ENCODE data around the gene FAM204A. TPM values are rescaled to one million over a fixed set of nuclear protein-coding genes. Genes with fewer than 3 reads are reported as not detected.
A peak's percentile ranks its signal among the peaks of the same experiment; 100 is the strongest.

The FAM204A gene
- polyA plus RNA-seq, 1 experiment = 23.1 TPM

GRCh38 chr10:118264252-118264651, 77.9 kb downstream of the FAM204A start:
- no peak for DNase-seq (ENCODE audit: low read depth)
- Histone ChIP-seq H3K36me3 (ENCODE audit: control insufficient read depth, insufficient read depth, low read length) (no peaks in the 10 kb centered on the region), H3K4me3 (ENCODE audit: low read depth, low read length) (no peak overlapping the region), H3K27me3 (ENCODE audit: control insufficient read depth, insufficient read depth, low read length) (0 out of 2 replicates have a peak, but pooled peaks cover 2% of the 10 kb centered on the region)
- ChIA-PET POLR2A (no interaction called here), CTCF (interaction anchor here (1.7 kb wide), 1 partner anchor 10 kb away, joined by 5 read pairs; no protein-coding TSS in a partner anchor)
- TF ChIP-seq, protein P1, sequence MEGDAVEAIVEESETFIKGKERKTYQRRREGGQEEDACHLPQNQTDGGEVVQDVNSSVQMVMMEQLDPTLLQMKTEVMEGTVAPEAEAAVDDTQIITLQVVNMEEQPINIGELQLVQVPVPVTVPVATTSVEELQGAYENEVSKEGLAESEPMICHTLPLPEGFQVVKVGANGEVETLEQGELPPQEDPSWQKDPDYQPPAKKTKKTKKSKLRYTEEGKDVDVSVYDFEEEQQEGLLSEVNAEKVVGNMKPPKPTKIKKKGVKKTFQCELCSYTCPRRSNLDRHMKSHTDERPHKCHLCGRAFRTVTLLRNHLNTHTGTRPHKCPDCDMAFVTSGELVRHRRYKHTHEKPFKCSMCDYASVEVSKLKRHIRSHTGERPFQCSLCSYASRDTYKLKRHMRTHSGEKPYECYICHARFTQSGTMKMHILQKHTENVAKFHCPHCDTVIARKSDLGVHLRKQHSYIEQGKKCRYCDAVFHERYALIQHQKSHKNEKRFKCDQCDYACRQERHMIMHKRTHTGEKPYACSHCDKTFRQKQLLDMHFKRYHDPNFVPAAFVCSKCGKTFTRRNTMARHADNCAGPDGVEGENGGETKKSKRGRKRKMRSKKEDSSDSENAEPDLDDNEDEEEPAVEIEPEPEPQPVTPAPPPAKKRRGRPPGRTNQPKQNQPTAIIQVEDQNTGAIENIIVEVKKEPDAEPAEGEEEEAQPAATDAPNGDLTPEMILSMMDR (IDR thresholded peaks at IDR 0.05; ENCODE audit: insufficient read depth, low read depth, low read length) = no peak

GRCh38 chr10:118262538-118262937, 79.6 kb downstream of the FAM204A start:
- Histone ChIP-seq H3K36me3 (ENCODE audit: control insufficient read depth, insufficient read depth, low read length) (no peaks in the 10 kb centered on the region), H3K27me3 (ENCODE audit: control insufficient read depth, insufficient read depth, low read length) (no peaks in the 10 kb centered on the region), H3K4me3 (ENCODE audit: low read depth, low read length) (no peak overlapping the region)
- no peak for DNase-seq (ENCODE audit: low read depth)
- TF ChIP-seq, protein P1 (IDR thresholded peaks at IDR 0.05; ENCODE audit: insufficient read depth, low read depth, low read length) = no peak
- CTCF ChIA-PET = interaction anchor here (1.0 to 1.5 kb wide), 2 partner anchors 766 to 1045 kb away, joined by 3 read pairs; no protein-coding TSS in a partner anchor
- POLR2A ChIA-PET = no interaction called here

GRCh38 chr10:118259288-118259906, 82.7 kb downstream of the FAM204A start:
- ChIA-PET CTCF (interaction anchor here (0.7 to 2.8 kb wide), 22 partner anchors 9 to 1043 kb away, joined by 3 to 21 read pairs (median 4); no protein-coding TSS in a partner anchor), POLR2A (no interaction called here)
- H3K36me3 ChIP-seq (ENCODE audit: control insufficient read depth, insufficient read depth, low read length) = no peaks in the 10 kb centered on the region
- H3K4me3 ChIP-seq (ENCODE audit: low read depth, low read length) = no peak overlapping the region
- DNase-seq (ENCODE audit: low read depth) = no peak
- TF ChIP-seq, protein P1 (IDR thresholded peaks at IDR 0.05; ENCODE audit: insufficient read depth, low read depth, low read length) = peak; percentile 64
- H3K27me3 ChIP-seq (ENCODE audit: control insufficient read depth, insufficient read depth, low read length) = no peaks in the 10 kb centered on the region

GRCh38 chr10:118258285-118258684, 83.8 kb downstream of the FAM204A start:
- no peak for DNase-seq (ENCODE audit: low read depth)
- Histone ChIP-seq H3K36me3 (ENCODE audit: control insufficient read depth, insufficient read depth, low read length) (no peaks in the 10 kb centered on the region), H3K4me3 (ENCODE audit: low read depth, low read length) (no peak overlapping the region), H3K27me3 (ENCODE audit: control insufficient read depth, insufficient read depth, low read length) (no peaks in the 10 kb centered on the region)
- TF ChIP-seq, protein P1 (IDR thresholded peaks at IDR 0.05; ENCODE audit: insufficient read depth, low read depth, low read length) = no peak
- CTCF ChIA-PET = interaction anchor here (1.0 to 2.8 kb wide), 9 partner anchors 8 to 827 kb away, joined by 3 to 21 read pairs (median 7); no protein-coding TSS in a partner anchor
- POLR2A ChIA-PET = no interaction called here

GRCh38 chr10:118256825-118257570, 85.1 kb downstream of the FAM204A start:
- H3K36me3 ChIP-seq (ENCODE audit: control insufficient read depth, insufficient read depth, low read length) = no peaks in the 10 kb centered on the region
- POLR2A ChIA-PET = no interaction called here
- no peak for DNase-seq (ENCODE audit: low read depth)
- CTCF ChIA-PET = interaction anchor here (0.6 to 1.3 kb wide), 6 partner anchors 16 to 815 kb away, joined by 3 to 5 read pairs (median 3); no protein-coding TSS in a partner anchor
- no peak overlapping the region for H3K4me3 ChIP-seq (ENCODE audit: low read depth, low read length)
- no peaks in the 10 kb centered on the region for H3K27me3 ChIP-seq (ENCODE audit: control insufficient read depth, insufficient read depth, low read length)
- TF ChIP-seq, protein P1 (IDR thresholded peaks at IDR 0.05; ENCODE audit: insufficient read depth, low read depth, low read length) = no peak

Data from BJ (cell line).